Endothelial cell of umbilical vein (primary cell): Measurements from ENCODE around the gene ZFPM1. TPM values are rescaled to one million over a fixed set of nuclear protein-coding genes. Genes with fewer than 3 reads are reported as not detected.

Source experiments
- BruUV-seq: library from RNA; stranded (reverse); fragments of 400-500 nt; replicated peaks from 2 replicates; lab custom pipeline; 2021; lab: Mats Ljungman, UMichigan
- CTCF ChIA-PET: fragments of 300-600, 350-600 bp; sonication (Branson Sonifier 250); formaldehyde crosslinking; loops from one replicate; lab custom pipeline; 2021; ENCODE audit warnings: antibody characterized with exemption, inconsistent platforms; lab: Charles Lee
- POLR2A ChIA-PET: fragments of 300-600, 350-600 bp; sonication (Branson Sonifier 250); formaldehyde crosslinking; loops from one replicate; lab custom pipeline; 2021; ENCODE audit warnings: antibody characterized with exemption, inconsistent platforms; lab: Charles Lee
- DNase-seq: peaks from one replicate; pipeline ENCODE4 v3.0.0-alpha.2; 2011; ENCODE audit warnings: low read depth, low spot score
- FAIRE-seq: peaks from 2 replicates; lab custom pipeline; 2011; peaks lifted over from hg19 to GRCh38; lab: Jason Lieb, UNC
- H2AFZ ChIP-seq: 2 replicates; pipeline ENCODE4 v1.6.0; 2012; ENCODE audit warnings: low read depth, low read length, control low read depth, inconsistent platforms
- H3K27ac ChIP-seq: 2 replicates; pipeline ENCODE4 v1.5.1; 2011; ENCODE audit warnings: low read depth, mild to moderate bottlenecking, control low read depth, low read length, moderate library complexity; ENCODE audit not compliant: insufficient read depth
- H3K27me3 ChIP-seq, 2 experiments: 2 replicates each; pipeline versions ENCODE4 v1.6.0 to v1.6.1; 2011; ENCODE audit warnings: low read length in 2 of 2, mixed read lengths in 1 of 2; ENCODE audit not compliant: control insufficient read depth in 2 of 2, insufficient read depth in 2 of 2
- H3K36me3 ChIP-seq, 2 experiments: 2 replicates in 1 of 2; 3 replicates in 1 of 2; pipeline ENCODE4 v1.5.1; 2011; ENCODE audit warnings: low read length in 2 of 2, mild to moderate bottlenecking in 1 of 2, moderate library complexity in 1 of 2; ENCODE audit not compliant: control insufficient read depth in 2 of 2, insufficient read depth in 2 of 2; ENCODE audit errors: extremely low read depth in 1 of 2
- H3K4me1 ChIP-seq: 3 replicates; pipeline ENCODE4 v1.5.1; 2011; ENCODE audit warnings: mild to moderate bottlenecking, low read length; ENCODE audit not compliant: control insufficient read depth, insufficient read depth; ENCODE audit errors: extremely low read depth
- H3K4me2 ChIP-seq: 2 replicates; pipeline ENCODE4 v1.6.1; 2011; ENCODE audit warnings: low read length, control low read depth, mixed read lengths; ENCODE audit not compliant: insufficient read depth
- H3K4me3 ChIP-seq, 3 experiments: fragments of 200-600 bp in 1 of 3; sonication (generic), shearing (Covaris generic) in 1 of 3; replicated peaks in 1 of 3; 2 replicates each; pipeline ENCODE4 v1.5.1; 2011 to 2016; ENCODE audit warnings: control low read depth in 3 of 3, low read length in 3 of 3, mild to moderate bottlenecking in 2 of 3, inconsistent platforms in 1 of 3, low read depth in 1 of 3, moderate library complexity in 1 of 3; ENCODE audit not compliant: insufficient read depth in 1 of 3
- H3K79me2 ChIP-seq: 2 replicates; pipeline ENCODE4 v1.6.0; 2012; ENCODE audit warnings: low read length, inconsistent platforms; ENCODE audit not compliant: control insufficient read depth, insufficient read depth
- H3K9ac ChIP-seq: replicated peaks from 2 replicates; pipeline ENCODE3; 2011; ENCODE audit warnings: low read length, control low read depth; ENCODE audit not compliant: insufficient read depth; ENCODE audit errors: extremely low read depth
- H3K9me1 ChIP-seq: replicated peaks from 3 replicates; pipeline ENCODE4 v1.6.0; 2011; ENCODE audit warnings: mild to moderate bottlenecking, low read length; ENCODE audit not compliant: control insufficient read depth, insufficient read depth; ENCODE audit errors: extremely low read depth
- H3K9me3 ChIP-seq: replicated peaks from 2 replicates; pipeline ENCODE4 v1.5.1; 2012; ENCODE audit warnings: low read length, inconsistent platforms; ENCODE audit not compliant: control insufficient read depth, insufficient read depth
- H4K20me1 ChIP-seq: replicated peaks from 2 replicates; pipeline ENCODE3; 2011; ENCODE audit warnings: mild to moderate bottlenecking, low read length; ENCODE audit not compliant: control insufficient read depth, insufficient read depth; ENCODE audit errors: extremely low read depth
- CTCF ChIP-seq, 2 donors: IDR thresholded peaks; 1 replicate in 1 of 2; 2 replicates in 1 of 2; pipeline ENCODE4 v1.5.1; 2011; ENCODE audit warnings: low read length in 2 of 2, mild to moderate bottlenecking in 2 of 2, moderate library complexity in 2 of 2, control low read depth in 1 of 2, inconsistent platforms in 1 of 2, low read depth in 1 of 2; ENCODE audit not compliant: insufficient read depth in 1 of 2; ENCODE audit errors: extremely low read depth in 1 of 2
- EZH2 ChIP-seq: IDR thresholded peaks from 2 replicates; pipeline ENCODE4 v1.6.1; 2012; ENCODE audit warnings: borderline replicate concordance, low read depth, mild to moderate bottlenecking, moderate library complexity, low read length, inconsistent platforms; ENCODE audit not compliant: severe bottlenecking
- FOS ChIP-seq: IDR thresholded peaks from 2 replicates; pipeline ENCODE4 v1.6.1; 2011; ENCODE audit warnings: mild to moderate bottlenecking, low read length, moderate library complexity, borderline replicate concordance; ENCODE audit not compliant: insufficient read depth
- GATA2 ChIP-seq: IDR thresholded peaks from 2 replicates; pipeline ENCODE4 v1.7.0; 2011; ENCODE audit warnings: low read depth, mild to moderate bottlenecking, moderate library complexity, mixed read lengths, low read length; ENCODE audit not compliant: insufficient read length, insufficient read depth
- JUN ChIP-seq: IDR thresholded peaks from 2 replicates; pipeline ENCODE4 v1.6.1; 2011; ENCODE audit warnings: borderline replicate concordance, low read depth; ENCODE audit not compliant: insufficient read length, insufficient read depth
- MAX ChIP-seq: IDR thresholded peaks from 2 replicates; pipeline ENCODE4 v1.6.1; 2011; ENCODE audit not compliant: insufficient read depth, insufficient read length
- MYC ChIP-seq: IDR thresholded peaks from one replicate; pipeline ENCODE4 v1.6.1; 2011; ENCODE audit warnings: mild to moderate bottlenecking, low read depth, low read length
- POLR2A ChIP-seq: IDR thresholded peaks from 2 replicates; pipeline ENCODE4 v1.6.1; 2012; ENCODE audit warnings: low read depth, mild to moderate bottlenecking, control low read depth, low read length
- POLR2AphosphoS5 ChIP-seq: IDR thresholded peaks from 2 replicates; pipeline ENCODE4 v1.6.1; 2012; ENCODE audit warnings: low read depth, mild to moderate bottlenecking, control low read depth, low read length, moderate library complexity; ENCODE audit not compliant: insufficient read depth
- dilution Hi-C: fragments of 300-500 bp; cut with MboI; formaldehyde crosslinking; loops from one replicate; pipeline ENCODE4 v1.15.0; 2019; ENCODE audit warnings: low sequenced_read_pairs; ENCODE audit not compliant: extremely low pct_ligation_motif_present
- intact Hi-C: fragments of 100-400 bp; cut with micrococcal nuclease; formaldehyde crosslinking; loops from one replicate; pipeline ENCODE4 v1.10.0; 2022
- polyA plus RNA-seq, 4 experiments: library from polyadenylated mRNA; depleted of rRNA in 3 of 4; stranded (reverse) in 3 of 4; unstranded in 1 of 4; fragments of >200 nt; gene quantifications; 2 replicates each; pipeline versions ENCODE4 v1.2.1 to v1.2.3, GENCODE V29; 2011 to 2012; ENCODE audit warnings: missing spikeins in 1 of 4
- total RNA-seq: library from RNA; stranded (reverse); gene quantifications from 2 replicates; pipeline ENCODE4 v1.2.3, GENCODE V29; 2021

ZFPM1 gene
- total and polyA plus RNA-seq, 2 donors (not counting 3 experiments of a cell fraction or from before 2014, with no cell fraction given) = 0.37 to 7.5 TPM

GRCh38 chr16:88420496-88420895 is 32.6 kb upstream of the ZFPM1 start:
- CTCF ChIA-PET = no interaction called here
- Histone ChIP-seq H3K27ac (no peak overlapping the region), H3K79me2 (no peaks in the 10 kb centered on the region), H4K20me1 (no peaks in the 10 kb centered on the region), H3K4me2 (no peak overlapping the region), H3K9me3 (no peaks in the 10 kb centered on the region), H3K9me1 (no peaks in the 10 kb centered on the region), H3K36me3 (no peaks in the 10 kb centered on the region), H3K4me3 (no peak overlapping the region), H3K27me3 (no peaks in the 10 kb centered on the region), H2AFZ (no peak overlapping the region), H3K9ac (no peak overlapping the region), H3K4me1 (no peaks in the 10 kb centered on the region)
- intact Hi-C loops (no loop called here), dilution Hi-C loops (no loop called here)
- FAIRE-seq = no peak
- no peak for DNase-seq
- BruUV-seq = no TSS peak
- POLR2A ChIA-PET = no interaction called here
- TF ChIP-seq EZH2 (no peak), GATA2 (no peak), MAX (no peak), MYC (no peak), FOS (no peak), CTCF (IDR thresholded peaks at IDR 0.05; ENCODE audit: extremely low read depth in 1 of 2, insufficient read depth in 1 of 2, low read depth in 1 of 2, low read length in 2 of 2) (no peak), POLR2A (no peak), POLR2AphosphoS5 (no peak), JUN (no peak)
